DND-41 (cell line): ENCODE results near the gene JPH3.

Experiments used
- ATAC-seq: fragments of 200-7000 bp; cut with Tn5 transposase; 3 replicates; pipeline ENCODE4 v1.9.1; 2021; ENCODE audit warnings: low read depth; ENCODE audit not compliant: insufficient read depth
- DNase-seq: peaks from one replicate; pipeline ENCODE4 v3.0.0-alpha.2; 2020
- H2AFZ ChIP-seq: 2 replicates; pipeline ENCODE4 v1.6.0; 2012; ENCODE audit warnings: low read depth, low read length
- H3K27ac ChIP-seq: 2 replicates; pipeline ENCODE4 v1.5.1; 2012; ENCODE audit warnings: low read length, inconsistent platforms
- H3K27me3 ChIP-seq: fragments of 200-600 bp; sonication (generic); 2 replicates; pipeline ENCODE4 v1.6.0; 2012; ENCODE audit warnings: low read length, mild to moderate bottlenecking, inconsistent platforms; ENCODE audit not compliant: insufficient read depth, poor library complexity
- H3K36me3 ChIP-seq: 2 replicates; pipeline ENCODE4 v1.5.1; 2012; ENCODE audit warnings: low read length, inconsistent platforms; ENCODE audit not compliant: insufficient read depth
- H3K4me1 ChIP-seq: 2 replicates; pipeline ENCODE4 v1.5.1; 2012; ENCODE audit warnings: mild to moderate bottlenecking, low read length; ENCODE audit not compliant: insufficient read depth
- H3K4me2 ChIP-seq: 2 replicates; pipeline ENCODE4 v1.6.0; 2012; ENCODE audit warnings: mild to moderate bottlenecking, moderate library complexity, low read length, inconsistent platforms; ENCODE audit not compliant: insufficient read depth
- H3K4me3 ChIP-seq, 2 experiments: fragments of 200-600 bp in 1 of 2; shearing (Covaris generic) in 1 of 2; 2 replicates each; pipeline ENCODE4 v1.5.1; 2012 to 2016; ENCODE audit warnings: inconsistent platforms in 2 of 2, low read length in 2 of 2, mild to moderate bottlenecking in 2 of 2, low read depth in 1 of 2, moderate library complexity in 1 of 2
- H3K79me2 ChIP-seq: 2 replicates; pipeline ENCODE4 v1.6.0; 2012; ENCODE audit warnings: low read length, inconsistent platforms; ENCODE audit not compliant: insufficient read depth
- H3K9ac ChIP-seq: 2 replicates; pipeline ENCODE4 v1.6.0; 2012; ENCODE audit warnings: low read depth, mild to moderate bottlenecking, inconsistent platforms, low read length, moderate library complexity
- H3K9me3 ChIP-seq: 2 replicates; pipeline ENCODE4 v1.5.1; 2012; ENCODE audit warnings: low read length, moderate library complexity, mild to moderate bottlenecking, inconsistent platforms; ENCODE audit not compliant: insufficient read depth, severe bottlenecking
- H4K20me1 ChIP-seq: 2 replicates; pipeline ENCODE4 v1.6.0; 2012; ENCODE audit warnings: low read length; ENCODE audit not compliant: insufficient read depth
- EZH2 ChIP-seq: IDR thresholded peaks from 3 replicates; pipeline ENCODE4 v1.6.1; 2012; ENCODE audit warnings: borderline replicate concordance, low read depth, mild to moderate bottlenecking, moderate library complexity, low read length, inconsistent platforms; ENCODE audit not compliant: severe bottlenecking
- TF ChIP-seq, protein P1 (sequence below): IDR thresholded peaks from 2 replicates; pipeline ENCODE4 v1.5.1; 2012; ENCODE audit warnings: borderline replicate concordance, low read length, moderate library complexity, mild to moderate bottlenecking; ENCODE audit not compliant: poor library complexity, severe bottlenecking; ENCODE audit errors: extremely low read depth

The JPH3 gene

GRCh38 chr16:87690911-87691685, 88.8 kb downstream of the JPH3 start:
- DNase-seq (no peak), ATAC-seq (no peak)
- no peak overlapping the region for H3K4me2 ChIP-seq
- H2AFZ ChIP-seq, result no peak overlapping the region
- peaks cover 17% of the 10 kb centered on the region for H3K36me3 ChIP-seq
- no peak overlapping the region for H3K9ac ChIP-seq
- TF ChIP-seq, protein P1, sequence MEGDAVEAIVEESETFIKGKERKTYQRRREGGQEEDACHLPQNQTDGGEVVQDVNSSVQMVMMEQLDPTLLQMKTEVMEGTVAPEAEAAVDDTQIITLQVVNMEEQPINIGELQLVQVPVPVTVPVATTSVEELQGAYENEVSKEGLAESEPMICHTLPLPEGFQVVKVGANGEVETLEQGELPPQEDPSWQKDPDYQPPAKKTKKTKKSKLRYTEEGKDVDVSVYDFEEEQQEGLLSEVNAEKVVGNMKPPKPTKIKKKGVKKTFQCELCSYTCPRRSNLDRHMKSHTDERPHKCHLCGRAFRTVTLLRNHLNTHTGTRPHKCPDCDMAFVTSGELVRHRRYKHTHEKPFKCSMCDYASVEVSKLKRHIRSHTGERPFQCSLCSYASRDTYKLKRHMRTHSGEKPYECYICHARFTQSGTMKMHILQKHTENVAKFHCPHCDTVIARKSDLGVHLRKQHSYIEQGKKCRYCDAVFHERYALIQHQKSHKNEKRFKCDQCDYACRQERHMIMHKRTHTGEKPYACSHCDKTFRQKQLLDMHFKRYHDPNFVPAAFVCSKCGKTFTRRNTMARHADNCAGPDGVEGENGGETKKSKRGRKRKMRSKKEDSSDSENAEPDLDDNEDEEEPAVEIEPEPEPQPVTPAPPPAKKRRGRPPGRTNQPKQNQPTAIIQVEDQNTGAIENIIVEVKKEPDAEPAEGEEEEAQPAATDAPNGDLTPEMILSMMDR, result no peak
- no peak for TF ChIP-seq EZH2
- H3K4me3 ChIP-seq, result no peak overlapping the region
- H3K27me3 ChIP-seq, result no peaks in the 10 kb centered on the region
- H4K20me1 ChIP-seq, result peaks cover 22% of the 10 kb centered on the region
- no peak overlapping the region for H3K27ac ChIP-seq
- no peaks in the 10 kb centered on the region for H3K9me3 ChIP-seq
- H3K4me1 ChIP-seq, result no peaks in the 10 kb centered on the region
- no peaks in the 10 kb centered on the region for H3K79me2 ChIP-seq

DNA sequence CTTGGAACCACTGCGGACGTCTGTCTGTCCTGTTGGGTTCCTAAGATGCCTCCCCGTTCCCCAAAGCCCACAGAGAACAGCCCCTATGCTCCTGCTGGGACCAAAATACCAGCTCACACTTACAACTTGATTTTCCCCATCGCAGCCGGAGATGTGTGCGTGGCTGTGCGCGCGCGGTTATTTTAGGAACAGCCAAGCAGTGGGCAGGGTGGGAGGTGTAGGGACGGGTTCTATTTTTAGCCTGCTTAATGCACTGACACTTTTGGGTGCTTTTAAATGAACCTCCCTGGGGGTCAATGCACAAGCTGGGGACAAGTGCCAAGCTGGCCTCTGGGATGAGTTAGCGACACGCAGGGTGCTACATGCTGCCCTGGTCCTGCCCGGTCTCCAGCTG, 89.4 kb downstream of the JPH3 start:
- TF ChIP-seq EZH2, result no peak
- TF ChIP-seq, protein P1, result no peak
- H3K4me1 ChIP-seq, result no peaks in the 10 kb centered on the region
- H4K20me1 ChIP-seq, result peaks cover 22% of the 10 kb centered on the region
- H3K27me3 ChIP-seq, result no peaks in the 10 kb centered on the region
- H3K36me3 ChIP-seq, result peaks cover 21% of the 10 kb centered on the region
- no peak overlapping the region for H3K9ac ChIP-seq
- ATAC-seq (no peak), DNase-seq (no peak)
- H3K79me2 ChIP-seq, result no peaks in the 10 kb centered on the region
- no peak overlapping the region for H3K27ac ChIP-seq
- H3K4me3 ChIP-seq, result no peak overlapping the region
- H3K9me3 ChIP-seq, result no peaks in the 10 kb centered on the region
- no peak overlapping the region for H3K4me2 ChIP-seq
- H2AFZ ChIP-seq, result no peak overlapping the region

DNA sequence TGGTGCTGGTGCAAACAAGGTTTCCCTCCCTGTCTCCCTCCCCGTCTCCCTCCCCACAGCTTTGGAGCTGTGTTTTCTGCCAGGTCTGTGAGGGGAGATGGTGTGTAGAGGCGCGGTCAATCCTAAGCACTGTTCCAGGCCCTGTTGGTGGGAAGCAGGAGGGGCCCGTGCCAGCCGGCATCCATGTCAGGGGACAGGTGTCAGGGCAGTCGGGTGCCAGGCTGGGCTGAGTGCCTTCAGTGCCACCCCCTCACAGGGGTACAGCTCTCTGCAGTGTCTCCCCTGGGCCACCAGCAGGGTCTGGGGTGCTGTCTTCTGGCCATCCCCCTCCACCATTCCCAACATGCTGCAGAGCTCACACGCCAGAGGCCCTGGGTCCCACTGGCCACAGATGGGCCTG, 89.9 kb downstream of the JPH3 start:
- ATAC-seq, result peak; percentile 26
- TF ChIP-seq, protein P1, result no peak
- no peak for TF ChIP-seq EZH2
- H3K27ac ChIP-seq, result no peak overlapping the region
- H3K9me3 ChIP-seq, result no peaks in the 10 kb centered on the region
- no peaks in the 10 kb centered on the region for H3K4me1 ChIP-seq
- DNase-seq, result no peak
- H2AFZ ChIP-seq, result no peak overlapping the region
- no peaks in the 10 kb centered on the region for H3K27me3 ChIP-seq
- no peaks in the 10 kb centered on the region for H3K79me2 ChIP-seq
- H3K4me3 ChIP-seq, result no peak overlapping the region
- no peak overlapping the region for H3K4me2 ChIP-seq
- peaks cover 22% of the 10 kb centered on the region for H4K20me1 ChIP-seq
- peaks cover 26% of the 10 kb centered on the region for H3K36me3 ChIP-seq
- no peak overlapping the region for H3K9ac ChIP-seq
